WTC11 (cell line): Measurements from ENCODE around the gene LGR4. TPM values are rescaled to one million over a fixed set of nuclear protein-coding genes. Genes with fewer than 3 reads are reported as not detected.

Experiments
- ATAC-seq: fragments of 200-7000 bp; cut with Tn5 transposase; 2 replicates; pipeline ENCODE4 v1.10.0; 2021; ENCODE audit warnings: mild to moderate bottlenecking, moderate library complexity
- CTCF ChIA-PET: fragments of 300-600 bp; sonication (Branson Sonifier 250); formaldehyde crosslinking; loops from one replicate; lab custom pipeline; 2021; ENCODE audit warnings: antibody characterized with exemption; lab: Charles Lee
- POLR2A ChIA-PET: fragments of 350-600 bp; sonication (Branson Sonifier 250); formaldehyde crosslinking; loops from one replicate; lab custom pipeline; 2021; ENCODE audit warnings: antibody characterized with exemption; lab: Charles Lee
- DNase-seq: peaks from one replicate; pipeline ENCODE4 v3.0.0; 2021; ENCODE audit warnings: low spot score
- H3K27ac Mint-ChIP-seq: 2 replicates; pipeline ENCODE4 v1.8.0; 2021; ENCODE audit warnings: mixed read lengths
- H3K27me3 Mint-ChIP-seq: 2 replicates; pipeline ENCODE4 v1.8.0; 2021; ENCODE audit warnings: low read depth, mild to moderate bottlenecking, moderate library complexity, mixed read lengths
- H3K36me3 Mint-ChIP-seq: 2 replicates; pipeline ENCODE4 v1.8.0; 2021; ENCODE audit warnings: mixed read lengths
- H3K4me1 Mint-ChIP-seq: 2 replicates; pipeline ENCODE4 v1.8.0; 2022; ENCODE audit warnings: mixed read lengths
- H3K4me3 Mint-ChIP-seq: 2 replicates; pipeline ENCODE4 v1.8.0; 2021; ENCODE audit warnings: mild to moderate bottlenecking, moderate library complexity, mixed read lengths
- H3K9me3 Mint-ChIP-seq: 2 replicates; pipeline ENCODE4 v1.8.0; 2021; ENCODE audit warnings: mixed read lengths
- CREB1 ChIP-seq: sonication (generic); formaldehyde crosslinking; IDR thresholded peaks from 2 replicates; pipeline ENCODE4 v1.8.0; 2023; ENCODE audit warnings: mild to moderate bottlenecking, missing genetic modification reagents
- ELF4 ChIP-seq: sonication (generic); formaldehyde crosslinking; IDR thresholded peaks from 2 replicates; pipeline ENCODE4 v1.8.1; 2022; ENCODE audit warnings: low read depth, mild to moderate bottlenecking, moderate library complexity, missing genetic modification reagents
- FOXP1 ChIP-seq: sonication (generic); formaldehyde crosslinking; IDR thresholded peaks from 2 replicates; pipeline ENCODE4 v1.8.0; 2022; ENCODE audit warnings: missing genetic modification reagents, mild to moderate bottlenecking, moderate library complexity, borderline replicate concordance
- JAZF1 ChIP-seq: fragments of 250-450 bp; sonication (Bioruptor Pico); IDR thresholded peaks from 2 replicates; pipeline ENCODE4 v1.9.0; 2021; ENCODE audit warnings: moderate library complexity, mild to moderate bottlenecking, inconsistent platforms
- NFATC4 ChIP-seq: fragments of 250-450 bp; sonication (Bioruptor Pico); IDR thresholded peaks from 2 replicates; pipeline ENCODE4 v1.9.0; 2021; ENCODE audit warnings: mild to moderate bottlenecking
- TEAD4 ChIP-seq: sonication (generic); formaldehyde crosslinking; IDR thresholded peaks from 2 replicates; pipeline ENCODE4 v1.8.0; 2022; ENCODE audit warnings: mild to moderate bottlenecking, missing genetic modification reagents
- ZNF219 ChIP-seq: sonication (generic); formaldehyde crosslinking; IDR thresholded peaks from 2 replicates; pipeline ENCODE4 v1.8.0; 2023; ENCODE audit warnings: missing genetic modification reagents, mild to moderate bottlenecking, borderline replicate concordance
- total RNA-seq: library from RNA; stranded (reverse); gene quantifications from 3 replicates; pipeline ENCODE4 v1.2.3, GENCODE V29; 2021
- TF ChIP-seq, protein P1 (sequence below): sonication (generic); formaldehyde crosslinking; IDR thresholded peaks from 2 replicates; pipeline ENCODE4 v1.8.1; 2023; ENCODE audit warnings: mild to moderate bottlenecking, moderate library complexity, missing genetic modification reagents
- TF ChIP-seq, protein P2 (sequence below): sonication (generic); formaldehyde crosslinking; IDR thresholded peaks from 2 replicates; pipeline ENCODE4 v1.8.1; 2022; ENCODE audit warnings: low read depth, missing genetic modification reagents, borderline replicate concordance
- TF ChIP-seq, protein P3 (sequence below): sonication (generic); formaldehyde crosslinking; IDR thresholded peaks from 2 replicates; pipeline ENCODE4 v1.8.1; 2022; ENCODE audit warnings: mild to moderate bottlenecking, moderate library complexity, missing genetic modification reagents
- TF ChIP-seq, protein P4 (sequence below): sonication (generic); formaldehyde crosslinking; conservative IDR thresholded peaks from 2 replicates; pipeline ENCODE4 v1.8.1; 2022; ENCODE audit warnings: mild to moderate bottlenecking, missing genetic modification reagents
- TF ChIP-seq, protein P5 (sequence below): sonication (generic); formaldehyde crosslinking; IDR thresholded peaks from 2 replicates; pipeline ENCODE4 v1.8.1; 2023; ENCODE audit warnings: mild to moderate bottlenecking, missing genetic modification reagents, moderate library complexity

The LGR4 gene
- total RNA-seq, 1 experiment from 2014 or later: 53.8 TPM

DNA sequence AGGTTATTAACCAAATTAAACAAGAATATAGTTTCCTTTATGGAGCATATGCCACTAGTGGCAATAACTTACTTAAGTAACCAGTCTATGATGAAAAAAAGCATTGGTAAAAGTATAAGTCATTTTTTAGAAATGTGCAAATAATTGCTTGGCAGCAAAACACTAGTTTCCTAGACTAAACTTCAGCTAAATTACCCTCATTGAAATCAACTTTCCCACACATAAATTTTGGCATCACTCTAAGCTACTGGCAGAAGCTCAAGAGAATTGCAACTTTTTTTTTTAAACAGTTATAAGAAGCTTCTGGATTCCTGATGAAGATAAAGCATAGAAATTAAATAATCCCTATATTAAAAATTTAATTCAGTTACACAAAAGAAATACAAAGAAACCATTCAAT lies 122.1 kb downstream of the LGR4 start:
- H3K27ac Mint-ChIP-seq: no peak overlapping the region
- peaks cover 10% of the 10 kb centered on the region for H3K36me3 Mint-ChIP-seq
- no peak overlapping the region for H3K4me3 Mint-ChIP-seq
- POLR2A ChIA-PET: no interaction called here
- H3K9me3 Mint-ChIP-seq: no peaks in the 10 kb centered on the region
- CTCF ChIA-PET: no interaction called here
- no peak for ATAC-seq
- DNase-seq: no peak
- peaks cover 20% of the 10 kb centered on the region for H3K27me3 Mint-ChIP-seq
- H3K4me1 Mint-ChIP-seq: peaks cover 69% of the 10 kb centered on the region
- TF ChIP-seq, protein P1, sequence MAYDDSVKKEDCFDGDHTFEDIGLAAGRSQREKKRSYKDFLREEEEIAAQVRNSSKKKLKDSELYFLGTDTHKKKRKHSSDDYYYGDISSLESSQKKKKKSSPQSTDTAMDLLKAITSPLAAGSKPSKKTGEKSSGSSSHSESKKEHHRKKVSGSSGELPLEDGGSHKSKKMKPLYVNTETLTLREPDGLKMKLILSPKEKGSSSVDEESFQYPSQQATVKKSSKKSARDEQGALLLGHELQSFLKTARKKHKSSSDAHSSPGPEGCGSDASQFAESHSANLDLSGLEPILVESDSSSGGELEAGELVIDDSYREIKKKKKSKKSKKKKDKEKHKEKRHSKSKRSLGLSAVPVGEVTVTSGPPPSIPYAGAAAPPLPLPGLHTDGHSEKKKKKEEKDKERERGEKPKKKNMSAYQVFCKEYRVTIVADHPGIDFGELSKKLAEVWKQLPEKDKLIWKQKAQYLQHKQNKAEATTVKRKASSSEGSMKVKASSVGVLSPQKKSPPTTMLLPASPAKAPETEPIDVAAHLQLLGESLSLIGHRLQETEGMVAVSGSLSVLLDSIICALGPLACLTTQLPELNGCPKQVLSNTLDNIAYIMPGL (CRISPR knock-in tag): no peak

DNA sequence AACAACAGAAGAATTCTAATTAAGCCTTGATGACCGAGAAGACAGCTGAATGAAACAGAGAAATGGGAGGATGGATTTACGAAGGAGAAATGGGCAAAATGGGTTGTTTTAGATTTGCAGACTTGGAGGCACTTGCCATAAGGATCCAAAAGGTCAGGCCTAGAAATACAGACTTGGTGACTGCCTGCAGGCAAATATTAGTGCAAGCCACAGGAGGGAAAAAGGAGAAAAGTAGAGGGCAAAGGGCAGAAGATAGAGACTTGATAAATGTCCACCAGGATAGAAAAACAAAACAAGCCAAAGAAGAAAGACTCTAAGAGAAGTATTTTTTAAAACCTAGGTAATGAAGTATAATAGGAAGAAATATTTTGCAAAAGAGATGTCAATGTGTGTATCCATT lies 122.7 kb downstream of the LGR4 start:
- Mint-ChIP-seq H3K27me3 (peaks cover 22% of the 10 kb centered on the region), H3K4me1 (peaks cover 67% of the 10 kb centered on the region), H3K4me3 (no peak overlapping the region; the same call in 1 of the 2 replicates), H3K27ac (peak overlapping the region; percentile 10), H3K9me3 (peaks cover 2% of the 10 kb centered on the region), H3K36me3 (peaks cover 11% of the 10 kb centered on the region)
- POLR2A ChIA-PET: no interaction called here
- CTCF ChIA-PET: no interaction called here
- TF ChIP-seq NFATC4 (CRISPR knock-in tag) (no peak), FOXP1 (CRISPR knock-in tag) (no peak), ZNF219 (CRISPR knock-in tag) (no peak), JAZF1 (no peak), TEAD4 (CRISPR knock-in tag) (no peak), CREB1 (CRISPR knock-in tag) (no peak)
- TF ChIP-seq, protein P2, sequence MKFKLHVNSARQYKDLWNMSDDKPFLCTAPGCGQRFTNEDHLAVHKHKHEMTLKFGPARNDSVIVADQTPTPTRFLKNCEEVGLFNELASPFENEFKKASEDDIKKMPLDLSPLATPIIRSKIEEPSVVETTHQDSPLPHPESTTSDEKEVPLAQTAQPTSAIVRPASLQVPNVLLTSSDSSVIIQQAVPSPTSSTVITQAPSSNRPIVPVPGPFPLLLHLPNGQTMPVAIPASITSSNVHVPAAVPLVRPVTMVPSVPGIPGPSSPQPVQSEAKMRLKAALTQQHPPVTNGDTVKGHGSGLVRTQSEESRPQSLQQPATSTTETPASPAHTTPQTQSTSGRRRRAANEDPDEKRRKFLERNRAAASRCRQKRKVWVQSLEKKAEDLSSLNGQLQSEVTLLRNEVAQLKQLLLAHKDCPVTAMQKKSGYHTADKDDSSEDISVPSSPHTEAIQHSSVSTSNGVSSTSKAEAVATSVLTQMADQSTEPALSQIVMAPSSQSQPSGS (CRISPR knock-in tag): no peak
- TF ChIP-seq, protein P3, sequence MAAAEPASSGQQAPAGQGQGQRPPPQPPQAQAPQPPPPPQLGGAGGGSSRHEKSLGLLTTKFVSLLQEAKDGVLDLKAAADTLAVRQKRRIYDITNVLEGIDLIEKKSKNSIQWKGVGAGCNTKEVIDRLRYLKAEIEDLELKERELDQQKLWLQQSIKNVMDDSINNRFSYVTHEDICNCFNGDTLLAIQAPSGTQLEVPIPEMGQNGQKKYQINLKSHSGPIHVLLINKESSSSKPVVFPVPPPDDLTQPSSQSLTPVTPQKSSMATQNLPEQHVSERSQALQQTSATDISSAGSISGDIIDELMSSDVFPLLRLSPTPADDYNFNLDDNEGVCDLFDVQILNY (CRISPR knock-in tag): no peak
- TF ChIP-seq, protein P4, sequence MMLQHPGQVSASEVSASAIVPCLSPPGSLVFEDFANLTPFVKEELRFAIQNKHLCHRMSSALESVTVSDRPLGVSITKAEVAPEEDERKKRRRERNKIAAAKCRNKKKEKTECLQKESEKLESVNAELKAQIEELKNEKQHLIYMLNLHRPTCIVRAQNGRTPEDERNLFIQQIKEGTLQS (CRISPR knock-in tag): no peak
- TF ChIP-seq, protein P5, sequence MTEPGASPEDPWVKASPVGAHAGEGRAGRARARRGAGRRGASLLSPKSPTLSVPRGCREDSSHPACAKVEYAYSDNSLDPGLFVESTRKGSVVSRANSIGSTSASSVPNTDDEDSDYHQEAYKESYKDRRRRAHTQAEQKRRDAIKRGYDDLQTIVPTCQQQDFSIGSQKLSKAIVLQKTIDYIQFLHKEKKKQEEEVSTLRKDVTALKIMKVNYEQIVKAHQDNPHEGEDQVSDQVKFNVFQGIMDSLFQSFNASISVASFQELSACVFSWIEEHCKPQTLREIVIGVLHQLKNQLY (CRISPR knock-in tag): no peak
- DNase-seq (no peak), ATAC-seq (no peak)

DNA sequence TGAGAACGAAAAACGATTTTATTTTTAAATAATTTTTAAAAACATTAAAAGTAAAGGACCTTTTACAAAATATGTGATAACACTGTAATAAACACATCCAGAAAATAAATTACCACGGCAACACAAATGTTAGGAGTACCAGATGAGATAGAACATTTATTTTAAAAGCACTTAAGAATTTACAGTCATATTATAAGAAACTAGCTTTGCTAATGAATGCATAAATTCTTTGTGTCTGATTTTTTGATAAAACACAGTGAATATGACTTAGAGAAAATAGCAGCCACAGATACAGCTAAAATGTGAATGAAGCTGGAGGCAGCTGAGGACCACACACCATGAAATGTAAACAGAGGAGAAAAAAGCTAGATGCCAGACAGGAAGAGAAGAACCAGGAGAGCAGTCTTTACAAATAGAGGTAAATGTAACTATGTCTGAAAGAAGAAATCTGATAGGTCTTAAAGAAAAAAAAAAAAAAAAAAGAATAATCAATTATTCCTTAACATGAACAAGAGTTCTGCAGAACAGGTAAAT lies 124.2 kb downstream of the LGR4 start:
- H3K9me3 Mint-ChIP-seq: peaks cover 7% of the 10 kb centered on the region
- H3K4me1 Mint-ChIP-seq: peaks cover 61% of the 10 kb centered on the region
- H3K4me3 Mint-ChIP-seq: peak overlapping the region; percentile 9
- H3K27ac Mint-ChIP-seq: peak overlapping the region; percentile 85
- ChIA-PET POLR2A (no interaction called here), CTCF (interaction anchor here (1.3 to 1.5 kb wide), 2 partner anchors 52 to 124 kb away, joined by 3 to 9 read pairs; partner anchors contain the start of gene LGR4)
- TF ChIP-seq, protein P1 (CRISPR knock-in tag): no peak
- TF ChIP-seq ELF4 (CRISPR knock-in tag): no peak
- no peak for TF ChIP-seq FOXP1 (CRISPR knock-in tag)
- TF ChIP-seq JAZF1: no peak
- no peak for TF ChIP-seq ZNF219 (CRISPR knock-in tag)
- ATAC-seq: peak; percentile 54
- no peak for DNase-seq
- H3K36me3 Mint-ChIP-seq: peaks cover 17% of the 10 kb centered on the region
- peaks cover 22% of the 10 kb centered on the region for H3K27me3 Mint-ChIP-seq
